ENCODE data around the gene CLDN16. TPM values are rescaled to one million over a fixed set of nuclear protein-coding genes. Genes with fewer than 3 reads are reported as not detected.

Gene CLDN16
- total RNA-seq, 1 donor from 2014 or later = 0.74 TPM

DNA sequence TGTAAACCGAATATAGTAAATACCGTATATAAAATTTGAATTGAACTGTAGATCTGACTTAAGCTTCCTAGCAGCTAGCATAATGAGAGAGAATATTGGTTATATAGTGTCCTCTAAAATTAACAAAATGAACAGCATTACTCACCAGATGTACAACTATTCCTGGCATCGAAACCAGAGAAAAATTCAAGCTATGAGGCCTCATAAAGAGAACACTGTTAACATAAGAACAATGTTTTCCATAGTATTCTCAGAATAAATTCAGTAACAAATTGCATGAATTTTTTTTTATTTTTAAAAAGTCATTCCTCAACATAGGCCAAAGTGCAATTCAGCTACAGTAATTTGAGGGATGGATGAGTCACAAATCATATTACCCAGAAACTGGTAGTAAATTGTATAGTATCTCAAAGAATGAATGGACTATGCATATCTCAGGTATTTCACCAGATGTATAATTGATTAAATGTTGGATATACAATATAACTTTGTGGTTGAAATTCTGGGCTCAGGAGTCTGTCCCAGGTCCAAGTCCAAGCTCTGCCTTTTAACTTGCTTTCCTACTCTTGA lies 56.7 kb downstream of the CLDN16 start:
- H3K4me3 ChIP-seq = no peak overlapping the region
- DNase-seq (no peak), ATAC-seq (no peak)
- TF ChIP-seq, protein P1, sequence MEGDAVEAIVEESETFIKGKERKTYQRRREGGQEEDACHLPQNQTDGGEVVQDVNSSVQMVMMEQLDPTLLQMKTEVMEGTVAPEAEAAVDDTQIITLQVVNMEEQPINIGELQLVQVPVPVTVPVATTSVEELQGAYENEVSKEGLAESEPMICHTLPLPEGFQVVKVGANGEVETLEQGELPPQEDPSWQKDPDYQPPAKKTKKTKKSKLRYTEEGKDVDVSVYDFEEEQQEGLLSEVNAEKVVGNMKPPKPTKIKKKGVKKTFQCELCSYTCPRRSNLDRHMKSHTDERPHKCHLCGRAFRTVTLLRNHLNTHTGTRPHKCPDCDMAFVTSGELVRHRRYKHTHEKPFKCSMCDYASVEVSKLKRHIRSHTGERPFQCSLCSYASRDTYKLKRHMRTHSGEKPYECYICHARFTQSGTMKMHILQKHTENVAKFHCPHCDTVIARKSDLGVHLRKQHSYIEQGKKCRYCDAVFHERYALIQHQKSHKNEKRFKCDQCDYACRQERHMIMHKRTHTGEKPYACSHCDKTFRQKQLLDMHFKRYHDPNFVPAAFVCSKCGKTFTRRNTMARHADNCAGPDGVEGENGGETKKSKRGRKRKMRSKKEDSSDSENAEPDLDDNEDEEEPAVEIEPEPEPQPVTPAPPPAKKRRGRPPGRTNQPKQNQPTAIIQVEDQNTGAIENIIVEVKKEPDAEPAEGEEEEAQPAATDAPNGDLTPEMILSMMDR (IDR thresholded peaks at IDR 0.05) = no peak
- no peaks in the 10 kb centered on the region for H3K27me3 ChIP-seq (ENCODE audit: low read depth)
- intact Hi-C loops (cut with DNase I) = no loop called here
- H3K36me3 ChIP-seq = no peaks in the 10 kb centered on the region
- H3K4me1 ChIP-seq = no peaks in the 10 kb centered on the region
- no peak overlapping the region for H3K27ac ChIP-seq
- H3K9me3 ChIP-seq = no peaks in the 10 kb centered on the region

DNA sequence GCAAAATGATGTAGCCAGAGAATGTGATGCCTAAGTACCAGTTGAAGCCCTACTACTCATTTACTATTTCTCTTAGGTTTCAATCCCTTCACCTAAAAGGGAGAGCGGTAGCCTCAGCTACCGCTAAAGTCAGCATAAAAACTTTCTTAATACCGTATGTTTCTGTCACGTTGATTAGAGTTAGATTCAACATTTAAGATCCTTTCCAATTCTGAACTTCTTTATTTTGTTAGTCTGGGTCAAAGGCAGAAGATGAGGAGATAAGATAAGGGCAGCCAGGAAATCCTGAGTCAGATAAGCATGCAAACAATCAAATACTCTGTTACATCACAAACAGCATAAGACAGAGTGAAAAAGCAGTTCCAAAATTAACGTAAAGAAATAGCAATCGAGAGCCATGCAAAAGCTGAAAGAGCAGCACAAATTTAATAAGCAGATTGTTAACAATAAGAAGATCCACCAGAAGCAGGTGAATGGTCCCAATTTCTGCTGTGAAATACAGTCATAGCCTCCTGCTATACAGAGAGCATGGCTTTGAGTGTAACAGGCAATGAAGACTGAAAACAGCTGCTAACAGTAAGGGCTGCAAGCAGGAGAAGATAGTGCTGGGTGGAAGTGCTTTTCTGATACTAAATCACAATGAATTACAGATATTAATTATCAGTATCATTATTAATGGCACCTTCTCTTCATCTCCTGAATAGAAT lies 58.8 kb downstream of the CLDN16 start:
- intact Hi-C loops (cut with DNase I) = no loop called here
- no peak overlapping the region for H3K27ac ChIP-seq
- no peaks in the 10 kb centered on the region for H3K9me3 ChIP-seq
- DNase-seq (no peak), ATAC-seq (no peak)
- TF ChIP-seq, protein P1 (IDR thresholded peaks at IDR 0.05) = no peak
- H3K4me1 ChIP-seq = no peaks in the 10 kb centered on the region
- no peaks in the 10 kb centered on the region for H3K36me3 ChIP-seq
- H3K27me3 ChIP-seq (ENCODE audit: low read depth) = no peaks in the 10 kb centered on the region
- H3K4me3 ChIP-seq = no peak overlapping the region

DNA sequence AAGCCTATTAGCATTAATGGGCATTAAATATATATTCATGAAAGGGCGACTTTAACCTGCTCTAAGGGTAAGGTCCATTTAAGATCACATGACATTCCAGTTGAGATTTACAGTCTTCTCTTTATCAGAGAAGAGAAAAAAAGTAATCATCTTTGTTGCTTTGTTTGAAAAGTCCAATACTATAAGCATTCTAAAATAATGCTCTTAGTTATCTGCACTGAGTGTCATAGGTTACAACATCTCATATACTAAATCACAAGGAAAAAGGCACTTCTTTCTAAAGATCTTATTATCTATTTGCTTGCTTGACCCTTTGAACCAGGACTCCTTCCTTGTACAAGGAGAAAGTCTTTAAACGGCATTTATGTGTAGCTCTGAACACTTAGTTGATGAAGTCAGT lies 60.3 kb downstream of the CLDN16 start:
- intact Hi-C loops (cut with DNase I) = no loop called here
- Histone ChIP-seq H3K36me3 (no peaks in the 10 kb centered on the region), H3K27me3 (ENCODE audit: low read depth) (no peaks in the 10 kb centered on the region), H3K4me3 (no peak overlapping the region), H3K4me1 (no peaks in the 10 kb centered on the region), H3K9me3 (no peaks in the 10 kb centered on the region), H3K27ac (no peak overlapping the region)
- ATAC-seq (no peak), DNase-seq (no peak)
- TF ChIP-seq, protein P1 (IDR thresholded peaks at IDR 0.05) = no peak

DNA sequence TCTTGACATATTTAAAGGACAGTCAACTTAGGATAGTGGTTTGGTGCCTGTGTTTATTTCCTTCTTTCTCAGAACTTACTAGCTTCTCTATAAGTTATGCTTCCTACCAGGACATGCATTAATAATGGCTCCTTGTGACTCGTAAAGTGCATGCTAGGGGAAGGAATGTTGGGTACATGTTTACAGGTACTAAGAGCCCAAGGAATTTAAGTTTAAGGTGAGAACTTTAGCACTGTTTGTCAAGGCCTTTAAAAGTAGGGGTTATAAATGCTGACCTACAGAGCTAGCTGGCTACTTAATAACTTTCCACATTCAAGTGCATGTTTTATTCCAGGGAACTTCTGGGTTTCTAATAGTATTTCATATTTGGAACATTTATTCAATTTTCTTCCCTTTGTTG lies 61.8 kb downstream of the CLDN16 start, which contains the start of gene TMEM207:
TMEM207 (minus strand) TSS at position 101 of the 400 bp plus-strand sequence; CDS start at position 9, 92 bp downstream.
- no peaks in the 10 kb centered on the region for H3K36me3 ChIP-seq

DNA sequence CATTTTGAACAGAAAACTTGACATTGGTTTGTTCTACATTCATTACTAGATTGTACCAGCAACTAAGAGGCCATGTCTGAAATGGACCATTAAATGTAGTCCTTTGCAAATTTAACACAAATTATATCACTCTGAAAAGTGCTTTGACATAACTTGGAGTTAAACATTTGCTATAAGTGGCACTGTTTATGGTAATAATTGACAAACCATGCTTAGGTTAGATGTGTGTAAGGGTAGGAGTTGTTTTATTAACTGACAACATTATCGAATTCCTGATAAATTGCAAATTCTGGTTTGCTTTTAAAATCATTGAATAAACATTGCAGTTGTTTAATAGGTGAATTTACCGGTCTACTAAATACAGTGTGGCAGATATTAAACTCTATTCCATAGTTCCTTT lies 67.9 kb downstream of the CLDN16 start:
- ATAC-seq (no peak), DNase-seq (no peak)
- H3K4me3 ChIP-seq = no peak overlapping the region
- H3K9me3 ChIP-seq = no peaks in the 10 kb centered on the region
- TF ChIP-seq, protein P1 (IDR thresholded peaks at IDR 0.05) = no peak
- H3K27me3 ChIP-seq (ENCODE audit: low read depth) = no peaks in the 10 kb centered on the region
- no peak overlapping the region for H3K27ac ChIP-seq
- no peaks in the 10 kb centered on the region for H3K4me1 ChIP-seq
- H3K36me3 ChIP-seq = no peaks in the 10 kb centered on the region
- intact Hi-C loops (cut with DNase I) = no loop called here

More for the DNA sequence above, 61.8 kb downstream of the CLDN16 start, which contains the start of gene TMEM207:
- H3K9me3 ChIP-seq = no peaks in the 10 kb centered on the region
- no peak within 1 kb of the TSS for H3K4me3 ChIP-seq
- H3K27ac ChIP-seq = no peak within 1 kb of the TSS
- DNase-seq (no peak), ATAC-seq (no peak)
- H3K27me3 ChIP-seq (ENCODE audit: low read depth) = no peaks in the 10 kb centered on the region
- intact Hi-C loops (cut with DNase I) = no loop called here
- H3K4me1 ChIP-seq = no peaks in the 10 kb centered on the region
- TF ChIP-seq, protein P1 (IDR thresholded peaks at IDR 0.05) = no peak

Data from lower lobe of right lung (tissue), 2 donors.